Measurements from ENCODE around the gene ZDHHC18. TPM values are rescaled to one million over a fixed set of nuclear protein-coding genes. Genes with fewer than 3 reads are reported as not detected.

Gene ZDHHC18
- total and polyA plus RNA-seq, 2 donors (not counting 1 experiment from before 2014, with no cell fraction given), result 6.3 to 16.9 TPM

DNA sequence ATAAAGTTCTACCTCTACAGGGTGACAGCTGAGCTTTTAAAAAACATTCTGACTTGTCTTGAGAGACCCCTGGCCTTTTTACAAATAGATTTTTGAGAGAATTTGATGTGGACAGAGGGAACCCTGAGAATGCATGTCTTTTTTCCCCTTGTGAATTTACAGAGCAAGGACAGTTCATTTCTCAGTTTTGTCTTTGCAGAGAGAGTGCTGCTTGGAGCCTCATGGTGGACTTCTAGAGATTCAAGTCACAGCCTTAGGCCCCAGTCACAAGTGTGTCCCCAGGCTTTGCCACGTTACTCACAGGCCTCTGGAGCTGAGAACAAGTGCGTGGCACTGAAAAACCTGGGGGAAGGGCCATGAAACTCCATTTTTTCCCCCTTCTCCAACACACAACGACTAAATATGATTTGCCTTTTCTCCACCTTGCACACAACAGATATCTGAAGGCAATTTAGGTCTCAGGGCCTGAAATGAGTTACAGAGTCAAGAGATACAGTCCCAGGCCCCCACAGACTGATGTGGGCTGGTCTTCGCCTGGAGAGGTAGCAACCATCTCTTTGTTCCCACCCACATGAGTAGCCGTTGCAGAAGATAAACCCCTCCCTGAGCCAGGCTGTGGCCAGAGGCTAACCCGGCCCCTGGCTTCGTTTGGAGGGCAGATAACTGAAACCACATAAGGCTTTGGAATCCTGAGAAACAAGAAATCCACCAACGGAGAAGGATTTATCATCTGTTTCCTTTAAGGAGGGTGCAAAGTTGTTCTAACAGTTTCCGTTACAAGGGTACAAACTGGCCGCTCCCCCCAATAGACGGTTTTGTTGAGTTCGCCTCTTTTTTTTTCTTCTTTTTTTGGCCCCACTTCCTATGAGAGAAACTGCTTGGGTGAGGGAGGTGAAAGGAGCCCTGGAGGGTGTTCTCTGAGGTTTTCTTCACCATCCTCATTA lies 39.8 kb upstream of the ZDHHC18 start:
- Histone ChIP-seq H3K9ac (ENCODE audit: insufficient read depth, low read length) (peak overlapping the region; percentile 86), H4K20me1 (ENCODE audit: control insufficient read depth, extremely low read depth, insufficient read depth, low read length) (no peaks in the 10 kb centered on the region), H3K27me3 (ENCODE audit: control insufficient read depth, insufficient read depth, low read length) (no peaks in the 10 kb centered on the region), H3K4me1 (ENCODE audit: control insufficient read depth, extremely low read depth, insufficient read depth, low read length) (peaks cover 35% of the 10 kb centered on the region), H3K79me2 (ENCODE audit: control insufficient read depth, insufficient read depth, low read length) (peaks cover 2% of the 10 kb centered on the region), H3K36me3 (ENCODE audit: control insufficient read depth, insufficient read depth, low read length) (no peaks in the 10 kb centered on the region), H3K9me3 (ENCODE audit: control insufficient read depth, insufficient read depth, low read depth, low read length) (no peaks in the 10 kb centered on the region), H3K27ac (ENCODE audit: insufficient read depth, low read length) (peak overlapping the region; percentile 99), H3K4me2 (ENCODE audit: extremely low read depth, insufficient read depth, low read length) (peak overlapping the region; percentile 94), H3K4me3 (replicated peaks in 1 of 4; ENCODE audit: control extremely low read depth in 1 of 4, insufficient read depth in 1 of 4, low read depth in 3 of 4, low read length in 4 of 4) (peak overlapping the region; percentile 60 to 90 (median 72)), H2AFZ (ENCODE audit: low read length) (no peak overlapping the region)
- no peak for TF ChIP-seq EZH2 (IDR thresholded peaks at IDR 0.05; ENCODE audit: low read length, missing control alignments)
- TF ChIP-seq, protein P1, sequence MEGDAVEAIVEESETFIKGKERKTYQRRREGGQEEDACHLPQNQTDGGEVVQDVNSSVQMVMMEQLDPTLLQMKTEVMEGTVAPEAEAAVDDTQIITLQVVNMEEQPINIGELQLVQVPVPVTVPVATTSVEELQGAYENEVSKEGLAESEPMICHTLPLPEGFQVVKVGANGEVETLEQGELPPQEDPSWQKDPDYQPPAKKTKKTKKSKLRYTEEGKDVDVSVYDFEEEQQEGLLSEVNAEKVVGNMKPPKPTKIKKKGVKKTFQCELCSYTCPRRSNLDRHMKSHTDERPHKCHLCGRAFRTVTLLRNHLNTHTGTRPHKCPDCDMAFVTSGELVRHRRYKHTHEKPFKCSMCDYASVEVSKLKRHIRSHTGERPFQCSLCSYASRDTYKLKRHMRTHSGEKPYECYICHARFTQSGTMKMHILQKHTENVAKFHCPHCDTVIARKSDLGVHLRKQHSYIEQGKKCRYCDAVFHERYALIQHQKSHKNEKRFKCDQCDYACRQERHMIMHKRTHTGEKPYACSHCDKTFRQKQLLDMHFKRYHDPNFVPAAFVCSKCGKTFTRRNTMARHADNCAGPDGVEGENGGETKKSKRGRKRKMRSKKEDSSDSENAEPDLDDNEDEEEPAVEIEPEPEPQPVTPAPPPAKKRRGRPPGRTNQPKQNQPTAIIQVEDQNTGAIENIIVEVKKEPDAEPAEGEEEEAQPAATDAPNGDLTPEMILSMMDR (conservative IDR thresholded peaks at IDR 0.05 in 1 of 2, IDR thresholded peaks at IDR 0.05 in 1 of 2; ENCODE audit: low read depth in 1 of 2, low read length in 2 of 2), result no peak
- peak; percentile 86 to 92 for DNase-seq (ENCODE audit: low read depth in 2 of 2)

DNA sequence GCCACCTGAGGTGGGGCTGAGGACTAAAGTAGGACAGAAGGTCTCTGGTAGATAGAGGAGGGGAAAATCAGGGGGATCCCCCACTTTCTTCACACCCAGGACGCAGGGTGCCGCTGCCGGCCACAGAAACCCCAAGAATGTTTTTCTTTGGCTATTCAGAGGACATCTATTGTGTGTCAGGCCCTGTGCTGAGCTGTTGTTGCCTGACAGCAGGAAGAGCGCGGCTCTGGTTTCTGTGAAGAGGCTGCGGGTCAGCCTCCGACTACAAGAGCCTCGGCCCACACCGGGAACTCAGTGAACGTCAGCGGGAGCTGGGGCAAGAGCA lies 39.1 kb upstream of the ZDHHC18 start:
- TF ChIP-seq, protein P1 (conservative IDR thresholded peaks at IDR 0.05 in 1 of 2, IDR thresholded peaks at IDR 0.05 in 1 of 2; ENCODE audit: low read depth in 1 of 2, low read length in 2 of 2), result no peak
- no peak for TF ChIP-seq EZH2 (IDR thresholded peaks at IDR 0.05; ENCODE audit: low read length, missing control alignments)
- H3K4me2 ChIP-seq (ENCODE audit: extremely low read depth, insufficient read depth, low read length), result peak overlapping the region; percentile 94
- H3K79me2 ChIP-seq (ENCODE audit: control insufficient read depth, insufficient read depth, low read length), result peaks cover 2% of the 10 kb centered on the region
- H3K9me3 ChIP-seq (ENCODE audit: control insufficient read depth, insufficient read depth, low read depth, low read length), result no peaks in the 10 kb centered on the region
- H3K36me3 ChIP-seq (ENCODE audit: control insufficient read depth, insufficient read depth, low read length), result no peaks in the 10 kb centered on the region
- no peaks in the 10 kb centered on the region for H3K27me3 ChIP-seq (ENCODE audit: control insufficient read depth, insufficient read depth, low read length)
- peak overlapping the region; percentile 99 for H3K27ac ChIP-seq (ENCODE audit: insufficient read depth, low read length)
- DNase-seq (ENCODE audit: low read depth in 2 of 2), result peak in 1 of 2 donors; percentile 72
- H2AFZ ChIP-seq (ENCODE audit: low read length), result peak overlapping the region; percentile 47
- peak overlapping the region; percentile 86 for H3K9ac ChIP-seq (ENCODE audit: insufficient read depth, low read length)
- H4K20me1 ChIP-seq (ENCODE audit: control insufficient read depth, extremely low read depth, insufficient read depth, low read length), result no peaks in the 10 kb centered on the region
- H3K4me3 ChIP-seq (replicated peaks in 1 of 4; ENCODE audit: control extremely low read depth in 1 of 4, insufficient read depth in 1 of 4, low read depth in 3 of 4, low read length in 4 of 4), result peak overlapping the region; percentile 60 to 90 (median 72)
- H3K4me1 ChIP-seq (ENCODE audit: control insufficient read depth, extremely low read depth, insufficient read depth, low read length), result peaks cover 35% of the 10 kb centered on the region

DNA sequence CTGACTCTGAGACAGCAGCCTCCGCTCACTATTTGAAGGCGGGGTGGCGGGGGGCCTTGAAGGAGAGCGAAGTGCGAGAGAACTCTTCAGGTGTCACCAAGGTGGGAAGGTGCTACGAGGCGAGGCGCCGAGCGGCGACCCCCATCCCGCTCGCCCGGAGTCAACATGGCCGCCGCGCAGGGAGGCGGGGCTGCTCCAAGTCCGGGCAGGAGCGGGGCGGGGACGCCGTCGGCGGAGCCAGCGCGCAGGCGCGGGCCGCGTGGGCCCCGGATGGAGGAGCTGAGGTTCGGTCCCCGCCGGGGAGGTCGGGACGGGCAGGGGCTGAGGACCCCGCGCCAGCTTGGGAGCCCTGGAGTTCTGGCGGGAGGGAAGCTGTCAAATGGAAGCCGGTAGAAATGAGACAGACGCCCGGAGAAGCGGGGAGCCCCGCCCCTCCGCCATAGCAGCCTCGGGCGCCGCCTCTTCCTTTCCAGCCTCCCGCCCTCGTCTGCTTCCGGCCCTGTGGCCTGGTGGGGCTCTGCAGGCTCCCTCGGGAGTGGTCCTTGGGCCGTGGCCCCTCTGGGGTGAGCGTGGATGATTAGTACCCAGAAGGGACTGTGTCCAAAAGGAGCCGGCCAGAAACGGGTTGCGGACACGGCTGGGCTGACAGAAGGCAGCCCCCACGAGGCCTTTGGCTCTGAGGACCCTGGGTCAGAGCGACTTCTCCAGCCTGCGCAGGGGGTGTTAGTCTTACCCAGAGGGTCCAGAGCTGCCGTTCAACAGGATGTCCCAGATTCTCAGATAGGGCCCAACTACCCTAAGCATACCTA lies 38.6 kb upstream of the ZDHHC18 start, which contains the start of gene PIGV:
PIGV (plus strand) TSS at position 245 of the 809 bp plus-strand sequence. CDS start 2,866 bp downstream, outside the sequence.
- H3K79me2 ChIP-seq (ENCODE audit: control insufficient read depth, insufficient read depth, low read length), result peaks cover 2% of the 10 kb centered on the region
- no peaks in the 10 kb centered on the region for H3K36me3 ChIP-seq (ENCODE audit: control insufficient read depth, insufficient read depth, low read length)
- no peaks in the 10 kb centered on the region for H3K27me3 ChIP-seq (ENCODE audit: control insufficient read depth, insufficient read depth, low read length)
- peak within 1 kb of the TSS; percentile 60 to 90 (median 72) for H3K4me3 ChIP-seq (replicated peaks in 1 of 4; ENCODE audit: control extremely low read depth in 1 of 4, insufficient read depth in 1 of 4, low read depth in 3 of 4, low read length in 4 of 4)
- H2AFZ ChIP-seq (ENCODE audit: low read length), result peak within 1 kb of the TSS; percentile 47
- H3K9me3 ChIP-seq (ENCODE audit: control insufficient read depth, insufficient read depth, low read depth, low read length), result no peaks in the 10 kb centered on the region
- H3K4me2 ChIP-seq (ENCODE audit: extremely low read depth, insufficient read depth, low read length), result peak within 1 kb of the TSS; percentile 99
- peak; percentile 71 to 79 for DNase-seq (ENCODE audit: low read depth in 2 of 2)
- TF ChIP-seq, protein P1 (conservative IDR thresholded peaks at IDR 0.05 in 1 of 2, IDR thresholded peaks at IDR 0.05 in 1 of 2; ENCODE audit: low read depth in 1 of 2, low read length in 2 of 2), result no peak
- TF ChIP-seq EZH2 (IDR thresholded peaks at IDR 0.05; ENCODE audit: low read length, missing control alignments), result no peak
- H3K9ac ChIP-seq (ENCODE audit: insufficient read depth, low read length), result peak within 1 kb of the TSS; percentile 86
- H3K27ac ChIP-seq (ENCODE audit: insufficient read depth, low read length), result peak within 1 kb of the TSS; percentile 99
- no peaks in the 10 kb centered on the region for H4K20me1 ChIP-seq (ENCODE audit: control insufficient read depth, extremely low read depth, insufficient read depth, low read length)
- H3K4me1 ChIP-seq (ENCODE audit: control insufficient read depth, extremely low read depth, insufficient read depth, low read length), result peaks cover 34% of the 10 kb centered on the region
